Thyroid gland (tissue), 4 donors: ENCODE data around the gene ARHGEF16.

ENCODE experiments used
- CTCF ChIP-seq, 6 experiments: fragments of 200-600 bp in 3 of 6; fragments of 450-650 bp in 3 of 6; sonication (generic) in 3 of 6; IDR thresholded peaks; one replicate each; pipeline ENCODE4 v1.5.1; 2016 to 2019; ENCODE audit warnings: antibody characterized with exemption in 6 of 6, mild to moderate bottlenecking in 2 of 6, inconsistent platforms in 1 of 6, moderate library complexity in 1 of 6
- POLR2A ChIP-seq, 2 donors: fragments of 450-650 bp; IDR thresholded peaks; one replicate each; pipeline ENCODE4 v1.6.1; 2017; ENCODE audit warnings: antibody characterized with exemption in 2 of 2, mild to moderate bottlenecking in 2 of 2, moderate library complexity in 1 of 2

GRCh38 chr1:3423896-3424611, 30.4 kb upstream of the ARHGEF16 start:
- no peak for TF ChIP-seq CTCF (IDR thresholded peaks at IDR 0.05)
- TF ChIP-seq POLR2A (IDR thresholded peaks at IDR 0.05): no peak
